MM.1S (cell line): Measurements from ENCODE around the gene PPP1R9B.

Source experiments
- DNase-seq: peaks from one replicate; pipeline ENCODE4 v3.0.0-alpha.2; 2015
- H2AFZ ChIP-seq: fragments of 300-600 bp; sonication (generic); 2 replicates; pipeline ENCODE4 v1.6.0; 2016; ENCODE audit warnings: antibody characterized with exemption, low read length
- H3F3A ChIP-seq: fragments of 300-600 bp; sonication (generic); 2 replicates; pipeline ENCODE4 v1.6.1; 2016; ENCODE audit warnings: mild to moderate bottlenecking, antibody characterized with exemption, low read length, moderate library complexity, mixed read lengths; ENCODE audit not compliant: insufficient read depth
- H3K27ac ChIP-seq: fragments of 300-600 bp; sonication (generic); 2 replicates; pipeline ENCODE4 v1.5.1; 2016; ENCODE audit warnings: mild to moderate bottlenecking, low read length
- H3K27me3 ChIP-seq: fragments of 300-600 bp; sonication (generic); replicated peaks from 2 replicates; pipeline ENCODE4 v1.6.0; 2016; ENCODE audit warnings: low read length; ENCODE audit not compliant: insufficient read depth
- H3K36me3 ChIP-seq: fragments of 300-600 bp; sonication (generic); replicated peaks from 2 replicates; pipeline ENCODE4 v1.6.1; 2016; ENCODE audit warnings: mild to moderate bottlenecking, low read length, mixed read lengths; ENCODE audit not compliant: insufficient read depth
- H3K4me1 ChIP-seq: fragments of 300-600 bp; sonication (generic); 2 replicates; pipeline ENCODE4 v1.6.1; 2016; ENCODE audit warnings: low read length, mixed read lengths
- H3K4me2 ChIP-seq: fragments of 300-600 bp; sonication (generic); 2 replicates; pipeline ENCODE4 v1.6.0; 2016; ENCODE audit warnings: low read depth, low read length
- H3K4me3 ChIP-seq: fragments of 300-600 bp; sonication (generic); 2 replicates; pipeline ENCODE4 v1.5.1; 2016; ENCODE audit warnings: low read length, mixed read lengths
- H3K79me2 ChIP-seq: fragments of 300-600 bp; sonication (generic); 2 replicates; pipeline ENCODE4 v1.6.1; 2016; ENCODE audit warnings: mixed run types, low read length, mixed read lengths
- H3K9ac ChIP-seq: fragments of 300-600 bp; sonication (generic); 2 replicates; pipeline ENCODE4 v1.6.1; 2016; ENCODE audit warnings: low read length, mixed read lengths
- H3K9me2 ChIP-seq: fragments of 300-600 bp; sonication (generic); replicated peaks from 2 replicates; pipeline ENCODE4 v1.6.1; 2016; ENCODE audit warnings: mild to moderate bottlenecking, low read length, mixed read lengths; ENCODE audit not compliant: insufficient read depth
- H3K9me3 ChIP-seq: fragments of 300-600 bp; sonication (generic); replicated peaks from 2 replicates; pipeline ENCODE4 v1.6.1; 2016; ENCODE audit warnings: mild to moderate bottlenecking, low read length, mixed read lengths; ENCODE audit not compliant: insufficient read depth
- H4K20me1 ChIP-seq: fragments of 300-600 bp; sonication (generic); 2 replicates; pipeline ENCODE4 v1.6.1; 2016; ENCODE audit warnings: mild to moderate bottlenecking, low read length, moderate library complexity, mixed read lengths; ENCODE audit not compliant: insufficient read depth
- CTCF ChIP-seq: fragments of 300-600 bp; sonication (generic); IDR thresholded peaks from 2 replicates; pipeline ENCODE4 v1.5.1; 2016; ENCODE audit warnings: antibody characterized with exemption, low read length, mixed read lengths
- EZH2 ChIP-seq: fragments of 300-600 bp; sonication (generic); optimal IDR thresholded peaks from 2 replicates; pipeline ENCODE3; 2017; ENCODE audit warnings: low read depth, mild to moderate bottlenecking, antibody characterized with exemption, low read length, mixed read lengths
- EZH2phosphoT487 ChIP-seq: fragments of 300-600 bp; sonication (generic); IDR thresholded peaks from 2 replicates; pipeline ENCODE4 v1.6.1; 2018; ENCODE audit warnings: antibody characterized with exemption, low read length

The PPP1R9B gene

GRCh38 chr17:50173335-50173941 is 23.0 kb upstream of the PPP1R9B start:
- Histone ChIP-seq H2AFZ (no peak overlapping the region), H3K4me3 (no peak overlapping the region), H3K27ac (no peak overlapping the region), H3K27me3 (no peaks in the 10 kb centered on the region), H3K36me3 (no peaks in the 10 kb centered on the region), H3K9me2 (no peaks in the 10 kb centered on the region), H3K79me2 (no peaks in the 10 kb centered on the region), H3F3A (peaks cover 9% of the 10 kb centered on the region; the same call in 1 of the 2 replicates), H3K9ac (no peak overlapping the region), H4K20me1 (no peaks in the 10 kb centered on the region), H3K9me3 (no peaks in the 10 kb centered on the region), H3K4me2 (no peak overlapping the region), H3K4me1 (peaks cover 31% of the 10 kb centered on the region)
- no peak for DNase-seq
- TF ChIP-seq EZH2phosphoT487 = no peak
- no peak for TF ChIP-seq EZH2
- no peak for TF ChIP-seq CTCF

DNA sequence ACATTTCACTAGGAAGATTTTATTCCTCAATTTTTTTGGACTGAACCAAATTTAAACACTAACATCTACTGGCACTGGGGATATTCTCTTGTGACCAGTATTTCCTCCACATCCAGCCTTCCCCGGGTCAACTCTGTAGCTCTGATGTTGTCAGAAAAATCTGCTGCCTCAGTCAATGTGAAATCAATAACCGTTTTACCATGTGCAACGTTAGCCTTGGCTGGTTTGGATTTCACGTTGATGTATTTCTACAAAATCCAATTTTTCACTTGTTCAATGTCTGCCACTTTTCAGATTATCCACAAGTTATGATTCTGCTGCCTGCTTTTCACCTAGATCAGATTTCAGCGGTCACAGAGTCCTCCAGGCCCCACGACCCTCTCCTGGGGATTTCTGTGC is 22.5 kb upstream of the PPP1R9B start:
- no peak for TF ChIP-seq EZH2
- no peak for TF ChIP-seq CTCF
- no peak for TF ChIP-seq EZH2phosphoT487
- DNase-seq = no peak
- no peak overlapping the region for H3K27ac ChIP-seq
- H3K79me2 ChIP-seq = no peaks in the 10 kb centered on the region
- no peaks in the 10 kb centered on the region for H3K36me3 ChIP-seq
- H3K9me2 ChIP-seq = no peaks in the 10 kb centered on the region
- H3K9ac ChIP-seq = no peak overlapping the region
- H3K9me3 ChIP-seq = no peaks in the 10 kb centered on the region
- H4K20me1 ChIP-seq = no peaks in the 10 kb centered on the region
- H3K4me1 ChIP-seq = peaks cover 26% of the 10 kb centered on the region
- H3F3A ChIP-seq = peaks cover 9% of the 10 kb centered on the region; the same call in 1 of the 2 replicates
- no peak overlapping the region for H3K4me3 ChIP-seq
- H3K4me2 ChIP-seq = no peak overlapping the region
- H3K27me3 ChIP-seq = no peaks in the 10 kb centered on the region
- no peak overlapping the region for H2AFZ ChIP-seq

DNA sequence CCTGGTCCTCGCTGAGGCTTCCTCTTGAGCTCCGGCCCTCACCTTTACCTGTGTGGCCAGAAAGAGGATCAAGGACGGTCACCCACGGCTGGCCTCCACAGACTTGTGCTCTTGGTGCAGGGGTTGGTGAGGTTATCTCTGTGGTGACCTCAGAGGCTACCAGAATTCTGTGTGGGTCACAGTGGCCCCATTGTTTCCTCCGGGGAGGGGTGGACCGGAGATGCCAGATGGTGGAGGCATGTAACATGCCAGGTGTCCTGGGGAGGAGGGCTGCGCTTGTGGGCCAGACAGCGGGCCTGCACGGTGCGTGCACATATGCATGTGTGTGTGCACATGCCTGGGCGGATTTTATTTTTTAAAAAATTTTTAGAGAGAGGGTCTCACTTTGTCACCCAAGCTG is 21.7 kb upstream of the PPP1R9B start:
- H3K27ac ChIP-seq = no peak overlapping the region
- DNase-seq = no peak
- H3K9ac ChIP-seq = no peak overlapping the region
- H3K9me3 ChIP-seq = no peaks in the 10 kb centered on the region
- TF ChIP-seq CTCF (no peak), EZH2phosphoT487 (no peak), EZH2 (no peak)
- no peaks in the 10 kb centered on the region for H3K27me3 ChIP-seq
- no peak overlapping the region for H3K4me2 ChIP-seq
- H3K4me3 ChIP-seq = no peak overlapping the region
- H3K36me3 ChIP-seq = no peaks in the 10 kb centered on the region
- H4K20me1 ChIP-seq = no peaks in the 10 kb centered on the region
- peaks cover 24% of the 10 kb centered on the region for H3K4me1 ChIP-seq
- peaks cover 9% of the 10 kb centered on the region; the same call in 1 of the 2 replicates for H3F3A ChIP-seq
- no peak overlapping the region for H2AFZ ChIP-seq
- H3K9me2 ChIP-seq = no peaks in the 10 kb centered on the region
- no peaks in the 10 kb centered on the region for H3K79me2 ChIP-seq
